Panc1 (cell line): ENCODE measurements around the gene GKN1.

ENCODE experiments used
- CTCF ChIP-seq: fragments of 450-650 bp; IDR thresholded peaks from 2 replicates; pipeline ENCODE4 v1.5.1; 2017; ENCODE audit warnings: mild to moderate bottlenecking
- POLR2AphosphoS5 ChIP-seq: IDR thresholded peaks from 2 replicates; pipeline ENCODE4 v1.6.1; 2012; ENCODE audit warnings: mild to moderate bottlenecking, low read depth, low read length, moderate library complexity
- SIN3A ChIP-seq: IDR thresholded peaks from 2 replicates; pipeline ENCODE4 v1.6.1; 2012; ENCODE audit warnings: low read depth, mild to moderate bottlenecking, low read length, moderate library complexity, borderline replicate concordance; ENCODE audit not compliant: insufficient read depth
- TCF7L2 ChIP-seq: IDR thresholded peaks from 2 replicates; pipeline ENCODE4 v1.6.1; 2011; ENCODE audit warnings: mild to moderate bottlenecking, low read depth, low read length, inconsistent platforms
- TF ChIP-seq, protein P1 (sequence below), 2 experiments: IDR thresholded peaks; 2 replicates each; pipeline ENCODE4 v1.6.1; 2011 to 2012; ENCODE audit warnings: low read depth in 2 of 2, control low read depth in 1 of 2, low read length in 1 of 2, mild to moderate bottlenecking in 1 of 2, moderate library complexity in 1 of 2; ENCODE audit not compliant: insufficient read depth in 1 of 2

- no peak for TF ChIP-seq CTCF
- TF ChIP-seq POLR2AphosphoS5: no peak
- TF ChIP-seq, protein P1, sequence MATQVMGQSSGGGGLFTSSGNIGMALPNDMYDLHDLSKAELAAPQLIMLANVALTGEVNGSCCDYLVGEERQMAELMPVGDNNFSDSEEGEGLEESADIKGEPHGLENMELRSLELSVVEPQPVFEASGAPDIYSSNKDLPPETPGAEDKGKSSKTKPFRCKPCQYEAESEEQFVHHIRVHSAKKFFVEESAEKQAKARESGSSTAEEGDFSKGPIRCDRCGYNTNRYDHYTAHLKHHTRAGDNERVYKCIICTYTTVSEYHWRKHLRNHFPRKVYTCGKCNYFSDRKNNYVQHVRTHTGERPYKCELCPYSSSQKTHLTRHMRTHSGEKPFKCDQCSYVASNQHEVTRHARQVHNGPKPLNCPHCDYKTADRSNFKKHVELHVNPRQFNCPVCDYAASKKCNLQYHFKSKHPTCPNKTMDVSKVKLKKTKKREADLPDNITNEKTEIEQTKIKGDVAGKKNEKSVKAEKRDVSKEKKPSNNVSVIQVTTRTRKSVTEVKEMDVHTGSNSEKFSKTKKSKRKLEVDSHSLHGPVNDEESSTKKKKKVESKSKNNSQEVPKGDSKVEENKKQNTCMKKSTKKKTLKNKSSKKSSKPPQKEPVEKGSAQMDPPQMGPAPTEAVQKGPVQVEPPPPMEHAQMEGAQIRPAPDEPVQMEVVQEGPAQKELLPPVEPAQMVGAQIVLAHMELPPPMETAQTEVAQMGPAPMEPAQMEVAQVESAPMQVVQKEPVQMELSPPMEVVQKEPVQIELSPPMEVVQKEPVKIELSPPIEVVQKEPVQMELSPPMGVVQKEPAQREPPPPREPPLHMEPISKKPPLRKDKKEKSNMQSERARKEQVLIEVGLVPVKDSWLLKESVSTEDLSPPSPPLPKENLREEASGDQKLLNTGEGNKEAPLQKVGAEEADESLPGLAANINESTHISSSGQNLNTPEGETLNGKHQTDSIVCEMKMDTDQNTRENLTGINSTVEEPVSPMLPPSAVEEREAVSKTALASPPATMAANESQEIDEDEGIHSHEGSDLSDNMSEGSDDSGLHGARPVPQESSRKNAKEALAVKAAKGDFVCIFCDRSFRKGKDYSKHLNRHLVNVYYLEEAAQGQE (IDR thresholded peaks at IDR 0.05; ENCODE audit: insufficient read depth in 1 of 2, low read depth in 2 of 2, low read length in 1 of 2): no peak
- no peak for TF ChIP-seq SIN3A
- no peak for TF ChIP-seq TCF7L2
These were observed 3.7 kb upstream of the GKN1 start for GRCh38 chr2:68970566-68971265.
